Stimulated activated CD8-positive, alpha-beta memory T cell treated with anti-CD3 and anti-CD28 coated beads, Interleukin-4, amount 100 ng/mL, for 4 hours (primary cell): ENCODE results near the gene PFKFB3.
A peak's percentile ranks its signal among the peaks of the same experiment; 100 is the strongest.
"Not testable (repeated sequence)": the region's sequence is repeated elsewhere in the genome, so short reads cannot be mapped to it uniquely, and the experiment has no call there.

Experiments
- DNase-seq, 2 donors: peaks; one replicate each; pipeline ENCODE4 v3.0.0-alpha.2; 2020; ENCODE audit warnings: low read depth in 2 of 2, low spot score in 1 of 2

Gene PFKFB3

GRCh38 chr10:6270951-6271350 is 68.2 kb downstream of the PFKFB3 start:
- no peak for DNase-seq

- no peak for DNase-seq
These were observed 68.9 kb downstream of the PFKFB3 start for GRCh38 chr10:6271663-6272062.

GRCh38 chr10:6272126-6272525 is 69.4 kb downstream of the PFKFB3 start:
- DNase-seq = no peak

- no peak for DNase-seq
These were observed 70.6 kb downstream of the PFKFB3 start for GRCh38 chr10:6273351-6273750.

GRCh38 chr10:6274040-6274439 is 71.3 kb downstream of the PFKFB3 start:
- no peak for DNase-seq

- DNase-seq = no peak
These were observed 71.8 kb downstream of the PFKFB3 start for GRCh38 chr10:6274484-6274883.

- DNase-seq = peak; percentile 58 to 91
These were observed 72.6 kb downstream of the PFKFB3 start for GRCh38 chr10:6275022-6275997.

- no peak for DNase-seq
These were observed 73.6 kb downstream of the PFKFB3 start for GRCh38 chr10:6276356-6276755.

GRCh38 chr10:6278519-6279120 is 75.9 kb downstream of the PFKFB3 start:
- no peak for DNase-seq

- no peak for DNase-seq
These were observed 77.0 kb downstream of the PFKFB3 start for GRCh38 chr10:6279540-6280267.

GRCh38 chr10:6280291-6280690 is 77.6 kb downstream of the PFKFB3 start:
- no peak for DNase-seq

- DNase-seq = no peak
These were observed 79.8 kb downstream of the PFKFB3 start for GRCh38 chr10:6282454-6282958.

- DNase-seq = no peak
These were observed 80.9 kb downstream of the PFKFB3 start for GRCh38 chr10:6283655-6284054.

- not testable (repeated sequence) for DNase-seq
These were observed 87.9 kb downstream of the PFKFB3 start for GRCh38 chr10:6290621-6291020.

- no peak for DNase-seq
These were observed 90.0 kb downstream of the PFKFB3 start for GRCh38 chr10:6292741-6293151.

GRCh38 chr10:6296425-6296824 is 93.7 kb downstream of the PFKFB3 start:
- not testable (repeated sequence) for DNase-seq

GRCh38 chr10:6296828-6297251 is 94.1 kb downstream of the PFKFB3 start:
- DNase-seq = no peak

- no peak for DNase-seq
These were observed 94.8 kb downstream of the PFKFB3 start for GRCh38 chr10:6297522-6297921.

- DNase-seq = no peak
These were observed 95.2 kb downstream of the PFKFB3 start for GRCh38 chr10:6297951-6298381.

GRCh38 chr10:6298428-6298827 is 95.7 kb downstream of the PFKFB3 start:
- DNase-seq = no peak

GRCh38 chr10:6299234-6299633 is 96.5 kb downstream of the PFKFB3 start:
- no peak for DNase-seq
